K562 (cell line): ENCODE measurements around the gene TARBP1. TPM values are rescaled to one million over a fixed set of nuclear protein-coding genes. Genes with fewer than 3 reads are reported as not detected.

Experiments
- ATAC-seq: fragments of 200-7000 bp; cut with Tn5 transposase; 3 replicates; pipeline ENCODE4 v1.9.1; 2020; ENCODE audit warnings: moderate library complexity
- BruUV-seq: library from RNA; stranded (reverse); fragments of 400-500 nt; replicated peaks from 2 replicates; lab custom pipeline; 2021; lab: Mats Ljungman, UMichigan
- CTCF ChIA-PET: fragments of 300-600 bp; formaldehyde crosslinking; extraction: SDS; loops from one replicate; lab custom pipeline; 2021; ENCODE audit warnings: low intra/inter-chr PET ratio; lab: Yijun Ruan, JAX
- POLR2A ChIA-PET: fragments of 300-600, 350-650 bp; sonication (Branson Sonifier 250); formaldehyde crosslinking; extraction: SDS; loops from one replicate; lab custom pipeline; 2021; ENCODE audit warnings: antibody characterized with exemption, inconsistent platforms; lab: Yijun Ruan, JAX
- DNase-seq, 4 experiments: peaks; one replicate each; pipeline versions ENCODE4 v3.0.0 to v3.0.0-alpha.2; 2011 to 2018; ENCODE audit warnings: low spot score in 3 of 4, mixed read lengths in 3 of 4; ENCODE audit errors: extremely low read depth in 1 of 4
- FAIRE-seq: peaks from 2 replicates; lab custom pipeline; 2011; peaks lifted over from hg19 to GRCh38; lab: Jason Lieb, UNC
- H2AFZ ChIP-seq: 2 replicates; pipeline ENCODE4 v1.6.0; 2011; ENCODE audit warnings: low read depth, low read length, control low read depth, inconsistent platforms
- H3K27ac ChIP-seq: fragments of 200-600 bp; 3 replicates; pipeline ENCODE4 v1.8.0; 2011; ENCODE audit warnings: low read depth, mild to moderate bottlenecking, control low read depth, inconsistent platforms, low read length, moderate library complexity, mixed read lengths; ENCODE audit errors: extremely low read depth
- H3K27me3 ChIP-seq, 2 experiments: fragments of 300-600 bp in 1 of 2; 2 replicates in 1 of 2; 3 replicates in 1 of 2; pipeline versions ENCODE4 v1.6.0 to v1.8.0; 2011; ENCODE audit warnings: inconsistent platforms in 2 of 2, low read length in 2 of 2, mild to moderate bottlenecking in 1 of 2, mixed read lengths in 1 of 2, moderate library complexity in 1 of 2; ENCODE audit not compliant: control insufficient read depth in 2 of 2, insufficient read depth in 2 of 2
- H3K36me3 ChIP-seq: fragments of 300-600 bp; 3 replicates; pipeline ENCODE4 v1.8.0; 2011; ENCODE audit warnings: mild to moderate bottlenecking, low read length, inconsistent platforms; ENCODE audit not compliant: control insufficient read depth, insufficient read depth
- H3K4me1 ChIP-seq, 2 experiments: fragments of 200-600 bp in 1 of 2; replicated peaks in 1 of 2; 2 replicates in 1 of 2; 3 replicates in 1 of 2; pipeline versions ENCODE4 v1.5.1 to v1.8.0; 2011; ENCODE audit warnings: inconsistent platforms in 2 of 2, low read length in 2 of 2, mild to moderate bottlenecking in 1 of 2, mixed read lengths in 1 of 2, moderate library complexity in 1 of 2; ENCODE audit not compliant: control insufficient read depth in 2 of 2, insufficient read depth in 2 of 2
- H3K4me2 ChIP-seq: 2 replicates; pipeline ENCODE4 v1.6.1; 2011; ENCODE audit warnings: low read length, control low read depth, inconsistent platforms, mixed read lengths; ENCODE audit not compliant: insufficient read depth
- H3K4me3 ChIP-seq: fragments of 200-600 bp; sonication (generic), shearing (Covaris generic); 2 replicates; pipeline ENCODE4 v1.5.1; 2016; ENCODE audit warnings: control low read depth, inconsistent platforms
- H3K79me2 ChIP-seq: fragments of 200-600 bp; 3 replicates; pipeline ENCODE4 v1.8.0; 2011; ENCODE audit warnings: low read length, inconsistent platforms; ENCODE audit not compliant: control insufficient read depth, insufficient read depth
- H3K9ac ChIP-seq, 2 experiments: 2 replicates each; pipeline versions ENCODE4 v1.6.0 to v1.6.1; 2011; ENCODE audit warnings: low read depth in 2 of 2, low read length in 2 of 2, control low read depth in 1 of 2, inconsistent platforms in 1 of 2, mild to moderate bottlenecking in 1 of 2, mixed read lengths in 1 of 2; ENCODE audit not compliant: insufficient read depth in 1 of 2
- H3K9me1 ChIP-seq: one replicate; pipeline ENCODE4 v1.6.0; 2011; ENCODE audit warnings: inconsistent platforms, mild to moderate bottlenecking, low read length, moderate library complexity; ENCODE audit not compliant: control insufficient read depth, insufficient read depth
- H3K9me3 ChIP-seq: replicated peaks from 2 replicates; pipeline ENCODE4 v1.5.1; 2011; ENCODE audit warnings: low read depth, low read length, inconsistent platforms; ENCODE audit not compliant: control insufficient read depth, insufficient read depth
- H4K20me1 ChIP-seq: replicated peaks from 2 replicates; pipeline ENCODE4 v1.6.1; 2011; ENCODE audit warnings: low read length, inconsistent platforms, mixed read lengths; ENCODE audit not compliant: control insufficient read depth, insufficient read depth
- MYC ChIP-seq, 2 experiments: fragments of 250-450 bp in 1 of 2; sonication (Bioruptor Pico) in 1 of 2; IDR thresholded peaks; 2 replicates each; pipeline versions ENCODE4 v1.5.1 to v1.6.1; 2012 to 2021; ENCODE audit warnings: low read depth in 2 of 2, borderline replicate concordance in 1 of 2, improper control_type of control experiment in 1 of 2, low read length in 1 of 2, mild to moderate bottlenecking in 1 of 2, moderate library complexity in 1 of 2
- PML ChIP-seq: IDR thresholded peaks from 2 replicates; pipeline ENCODE4 v1.6.1; 2012; ENCODE audit warnings: low read length, inconsistent platforms
- POLR2H ChIP-seq: IDR thresholded peaks from 2 replicates; pipeline ENCODE4 v1.6.1; 2016; ENCODE audit warnings: missing genetic modification characterization, low read depth, mild to moderate bottlenecking, control low read depth, missing compliant biosample characterization, moderate library complexity
- TFAM ChIP-seq: fragments of 250-450 bp; sonication (Bioruptor Pico); conservative IDR thresholded peaks from 2 replicates; pipeline ENCODE4 v1.5.0; 2021; ENCODE audit warnings: mild to moderate bottlenecking, moderate library complexity
- ZBTB11 ChIP-seq, 3 experiments: fragments of 200-800 bp in 1 of 3; fragments of 250-450 bp in 1 of 3; fragments of 450-650 bp in 1 of 3; sonication (Bioruptor Pico) in 1 of 3; sonication (Bioruptor generic) in 1 of 3; formaldehyde crosslinking in 1 of 3; IDR thresholded peaks; 2 replicates each; pipeline versions ENCODE4 v1.6.1 to v1.8.0; 2016 to 2022; ENCODE audit warnings: mild to moderate bottlenecking in 2 of 3, missing genetic modification characterization in 2 of 3, missing compliant biosample characterization in 1 of 3, moderate library complexity in 1 of 3
- ZFX ChIP-seq: sonication (generic); formaldehyde crosslinking; IDR thresholded peaks from 2 replicates; pipeline ENCODE4 v1.8.0; 2022; ENCODE audit warnings: mild to moderate bottlenecking, missing genetic modification reagents, moderate library complexity
- ZNF217 ChIP-seq: sonication (generic); formaldehyde crosslinking; IDR thresholded peaks from 2 replicates; pipeline ENCODE4 v1.8.0; 2022; ENCODE audit warnings: mild to moderate bottlenecking, missing genetic modification reagents
- ZNF324 ChIP-seq: fragments of 250-450 bp; sonication (Bioruptor Pico); IDR thresholded peaks from 2 replicates; pipeline ENCODE4 v1.4.0; 2020; ENCODE audit warnings: mild to moderate bottlenecking
- WGBS: fragments of 100-300 bp; shearing (Covaris generic); methylation state at CpG from one replicate; pipeline ENCODE4 v1.1.6; 2016; ENCODE audit warnings: low coverage, mixed read lengths; ENCODE audit not compliant: insufficient coverage; ENCODE audit errors: missing lambda C conversion rate; 5-methylcytosine and 5-hydroxymethylcytosine counted together
- in situ Hi-C: fragments of 300-500 bp; cut with MboI; formaldehyde crosslinking; loops from 4 replicates; pipeline ENCODE4 v1.15.0; 2018; ENCODE audit warnings: inconsistent platforms, mixed read lengths
- intact Hi-C: fragments of 100-400 bp; cut with micrococcal nuclease; formaldehyde crosslinking; loops from 2 replicates; pipeline ENCODE4 v1.14.2; 2022
- polyA plus RNA-seq, 8 experiments: library from polyadenylated mRNA; depleted of rRNA in 4 of 8; stranded (reverse) in 5 of 8; unstranded in 3 of 8; fragments of >200 nt; fragmentation: Nextera tagmentation in 2 of 8; fragmentation: Illumina TruSeq in 1 of 8; extraction: Ambion mirVana in 2 of 8; extraction: Trizol in 1 of 8; gene quantifications; 2 replicates each; pipeline versions ENCODE4 v1.2.1 to v1.2.3, GENCODE V29; 2011 to 2014; ENCODE audit warnings: inconsistent platforms in 1 of 8, missing spikeins in 1 of 8
- total RNA-seq, 7 experiments: library from RNA; depleted of rRNA in 6 of 7; stranded (reverse); fragments of >200 nt in 6 of 7; fragmentation: Illumina TruSeq in 2 of 7; extraction: Trizol in 2 of 7; gene quantifications; 2 replicates each; pipeline versions ENCODE4 v1.2.1 to v1.2.3, GENCODE V29; 2011 to 2021; ENCODE audit warnings: low replicate concordance in 1 of 7
- TF ChIP-seq, protein P1 (sequence below): fragments of 450-650 bp; IDR thresholded peaks from 2 replicates; pipeline ENCODE4 v1.6.1; 2016; ENCODE audit warnings: missing biosample characterization, missing genetic modification characterization
- TF ChIP-seq, protein P2 (sequence below): fragments of 450-650 bp; formaldehyde crosslinking; IDR thresholded peaks from 2 replicates; pipeline ENCODE4 v1.4.0; 2022; ENCODE audit warnings: missing genetic modification characterization
- TF ChIP-seq, protein P3 (sequence below): sonication (generic); formaldehyde crosslinking; IDR thresholded peaks from 2 replicates; pipeline ENCODE4 v1.8.0; 2022; ENCODE audit warnings: missing genetic modification reagents, mild to moderate bottlenecking, borderline replicate concordance

The TARBP1 gene
- total and polyA plus RNA-seq, 9 of the 15 experiments (the other 6 are each of a cell fraction or from before 2014, with no cell fraction given), result 8.8 to 48.0 (median 22.9) TPM

- no peak for FAIRE-seq
- POLR2A ChIA-PET, result interaction anchor here (0.5 to 3.1 kb wide), 6 partner anchors 10 to 110 kb away, joined by 3 to 18 read pairs (median 4); no protein-coding TSS in a partner anchor
- H3K9me3 ChIP-seq, result no peaks in the 10 kb centered on the region
- no peaks in the 10 kb centered on the region for H3K36me3 ChIP-seq
- 20% methylated on average over 9 of the region's 9 CpGs for WGBS
- no TSS peak for BruUV-seq
- H3K4me3 ChIP-seq, result no peak overlapping the region
- no peaks in the 10 kb centered on the region for H4K20me1 ChIP-seq
- no peaks in the 10 kb centered on the region for H3K79me2 ChIP-seq
- H3K27me3 ChIP-seq, result no peaks in the 10 kb centered on the region
- peaks cover 11 to 38% of the 10 kb centered on the region in 2 experiments for H3K4me1 ChIP-seq
- ATAC-seq, result peak; percentile 67
- CTCF ChIA-PET, result interaction anchor here (0.7 to 3.4 kb wide), 9 partner anchors 10 to 595 kb away, joined by 3 to 18 read pairs (median 4); no protein-coding TSS in a partner anchor
- H3K9ac ChIP-seq, result peak overlapping the region; percentile 41 to 73; a peak in 2 of 4 replicates
- H3K27ac ChIP-seq, result no peak overlapping the region
- in situ Hi-C loops, result loop anchor here (5.0 to 10.0 kb wide), 4 partner anchors 99 to 594 kb away; no protein-coding TSS in a partner anchor
- peak overlapping the region; percentile 99 for H2AFZ ChIP-seq
- H3K4me2 ChIP-seq, result peak overlapping the region; percentile 61
- DNase-seq, result no peak
- intact Hi-C loops, result loop anchor here (1.0 to 10.0 kb wide), 12 partner anchors 46 to 916 kb away; no protein-coding TSS in a partner anchor
- H3K9me1 ChIP-seq, result peaks cover 3% of the 10 kb centered on the region
- TF ChIP-seq ZBTB11 (CRISPR knock-in tag; IDR thresholded peaks at IDR 0.05), result 0 out of 6 replicates have a peak, but pooled peaks of 1 of the 3 experiments have one; percentile 7
- TF ChIP-seq POLR2H (tag), result 0 out of 2 replicates have a peak, but pooled peaks have one; percentile 32
- no peak for TF ChIP-seq TFAM (CRISPR knock-in tag)
- TF ChIP-seq ZNF217, result no peak
- TF ChIP-seq, protein P1, sequence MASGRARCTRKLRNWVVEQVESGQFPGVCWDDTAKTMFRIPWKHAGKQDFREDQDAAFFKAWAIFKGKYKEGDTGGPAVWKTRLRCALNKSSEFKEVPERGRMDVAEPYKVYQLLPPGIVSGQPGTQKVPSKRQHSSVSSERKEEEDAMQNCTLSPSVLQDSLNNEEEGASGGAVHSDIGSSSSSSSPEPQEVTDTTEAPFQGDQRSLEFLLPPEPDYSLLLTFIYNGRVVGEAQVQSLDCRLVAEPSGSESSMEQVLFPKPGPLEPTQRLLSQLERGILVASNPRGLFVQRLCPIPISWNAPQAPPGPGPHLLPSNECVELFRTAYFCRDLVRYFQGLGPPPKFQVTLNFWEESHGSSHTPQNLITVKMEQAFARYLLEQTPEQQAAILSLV (tag), result no peak
- TF ChIP-seq, protein P2, sequence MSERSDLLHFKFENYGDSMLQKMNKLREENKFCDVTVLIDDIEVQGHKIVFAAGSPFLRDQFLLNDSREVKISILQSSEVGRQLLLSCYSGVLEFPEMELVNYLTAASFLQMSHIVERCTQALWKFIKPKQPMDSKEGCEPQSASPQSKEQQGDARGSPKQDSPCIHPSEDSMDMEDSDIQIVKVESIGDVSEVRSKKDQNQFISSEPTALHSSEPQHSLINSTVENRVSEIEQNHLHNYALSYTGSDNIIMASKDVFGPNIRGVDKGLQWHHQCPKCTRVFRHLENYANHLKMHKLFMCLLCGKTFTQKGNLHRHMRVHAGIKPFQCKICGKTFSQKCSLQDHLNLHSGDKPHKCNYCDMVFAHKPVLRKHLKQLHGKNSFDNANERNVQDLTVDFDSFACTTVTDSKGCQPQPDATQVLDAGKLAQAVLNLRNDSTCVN (CRISPR knock-in tag), result 0 out of 2 replicates have a peak, but pooled peaks have one; percentile 12
- TF ChIP-seq ZNF324 (CRISPR knock-in tag), result peak; percentile 34; the same call in 1 of the 2 replicates
- no peak for TF ChIP-seq MYC (IDR thresholded peaks at IDR 0.05; ENCODE audit: low read depth, low read length)
- no peak for TF ChIP-seq MYC (CRISPR knock-in tag; IDR thresholded peaks at IDR 0.05; ENCODE audit: borderline replicate concordance, low read depth)
- no peak for TF ChIP-seq ZFX
- TF ChIP-seq PML, result no peak
- TF ChIP-seq, protein P3, sequence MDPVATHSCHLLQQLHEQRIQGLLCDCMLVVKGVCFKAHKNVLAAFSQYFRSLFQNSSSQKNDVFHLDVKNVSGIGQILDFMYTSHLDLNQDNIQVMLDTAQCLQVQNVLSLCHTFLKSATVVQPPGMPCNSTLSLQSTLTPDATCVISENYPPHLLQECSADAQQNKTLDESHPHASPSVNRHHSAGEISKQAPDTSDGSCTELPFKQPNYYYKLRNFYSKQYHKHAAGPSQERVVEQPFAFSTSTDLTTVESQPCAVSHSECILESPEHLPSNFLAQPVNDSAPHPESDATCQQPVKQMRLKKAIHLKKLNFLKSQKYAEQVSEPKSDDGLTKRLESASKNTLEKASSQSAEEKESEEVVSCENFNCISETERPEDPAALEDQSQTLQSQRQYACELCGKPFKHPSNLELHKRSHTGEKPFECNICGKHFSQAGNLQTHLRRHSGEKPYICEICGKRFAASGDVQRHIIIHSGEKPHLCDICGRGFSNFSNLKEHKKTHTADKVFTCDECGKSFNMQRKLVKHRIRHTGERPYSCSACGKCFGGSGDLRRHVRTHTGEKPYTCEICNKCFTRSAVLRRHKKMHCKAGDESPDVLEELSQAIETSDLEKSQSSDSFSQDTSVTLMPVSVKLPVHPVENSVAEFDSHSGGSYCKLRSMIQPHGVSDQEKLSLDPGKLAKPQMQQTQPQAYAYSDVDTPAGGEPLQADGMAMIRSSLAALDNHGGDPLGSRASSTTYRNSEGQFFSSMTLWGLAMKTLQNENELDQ, result no peak
Measured at GRCh38 chr1:234498448-234499118, 19.6 kb upstream of the TARBP1 start.
